Lower lobe of right lung (tissue), 2 donors: ENCODE measurements around the gene TTLL8. TPM values are rescaled to one million over a fixed set of nuclear protein-coding genes. Genes with fewer than 3 reads are reported as not detected.

ENCODE experiments used
- ATAC-seq, 2 donors: fragments of 200-7000 bp; cut with Tn5 transposase; one replicate each; pipeline ENCODE4 v1.9.1; 2020 to 2022; ENCODE audit warnings: mild to moderate bottlenecking in 2 of 2, moderate library complexity in 2 of 2
- DNase-seq: peaks from one replicate; pipeline ENCODE4 v3.0.0-alpha.2; 2020
- H3K27ac ChIP-seq: fragments of 200-600 bp; one replicate; pipeline ENCODE4 v1.8.0; 2022
- H3K27me3 ChIP-seq: fragments of 200-600 bp; one replicate; pipeline ENCODE4 v1.8.0; 2022; ENCODE audit warnings: low read depth
- H3K36me3 ChIP-seq: fragments of 200-600 bp; one replicate; pipeline ENCODE4 v1.8.0; 2022; ENCODE audit warnings: mild to moderate bottlenecking
- H3K4me1 ChIP-seq: fragments of 200-600 bp; one replicate; pipeline ENCODE4 v1.8.0; 2022
- H3K4me3 ChIP-seq: fragments of 200-600 bp; one replicate; pipeline ENCODE4 v1.8.0; 2022; ENCODE audit warnings: mild to moderate bottlenecking
- H3K9me3 ChIP-seq: fragments of 200-600 bp; one replicate; pipeline ENCODE4 v1.8.0; 2022
- CTCF ChIP-seq: fragments of 200-600 bp; IDR thresholded peaks from one replicate; pipeline ENCODE4 v1.8.0; 2022; ENCODE audit warnings: antibody characterized with exemption, mild to moderate bottlenecking
- intact Hi-C: fragments of 100-400 bp; cut with DNase I; formaldehyde crosslinking; loops from one replicate; pipeline ENCODE4 v1.11.0; 2022
- total RNA-seq: library from RNA; stranded (reverse); fragmentation: NEBNext Ultra II Directional; extraction: Animal tissue kit (Norgen Biotek cat#: 25700); gene quantifications from one replicate; pipeline ENCODE4 v1.2.1, GENCODE V29; 2021
- donor health status: DM: no; HTN: yes; CAD: no; lungs with severe emphysema.

TTLL8 gene
- total RNA-seq, 1 donor from 2014 or later: not detected

GRCh38 chr22:49997251-49997599 lies 60.9 kb downstream of the TTLL8 start:
- Histone ChIP-seq H3K27me3 (peaks cover 11% of the 10 kb centered on the region), H3K4me3 (no peak overlapping the region), H3K27ac (no peak overlapping the region), H3K4me1 (peaks cover 8% of the 10 kb centered on the region), H3K36me3 (no peaks in the 10 kb centered on the region), H3K9me3 (no peaks in the 10 kb centered on the region)
- peak; percentile 63 for DNase-seq
- ATAC-seq: no peak
- intact Hi-C loops: no loop called here
- TF ChIP-seq CTCF: no peak

- H3K36me3 ChIP-seq: no peaks in the 10 kb centered on the region
- H3K27me3 ChIP-seq: peaks cover 11% of the 10 kb centered on the region
- H3K27ac ChIP-seq: no peak overlapping the region
- no peak overlapping the region for H3K4me3 ChIP-seq
- H3K4me1 ChIP-seq: peaks cover 8% of the 10 kb centered on the region
- no peak for TF ChIP-seq CTCF
- ATAC-seq: no peak
- peak; percentile 38 for DNase-seq
- intact Hi-C loops: no loop called here
- H3K9me3 ChIP-seq: no peaks in the 10 kb centered on the region
Measured at GRCh38 chr22:49996518-49997250, 61.4 kb downstream of the TTLL8 start.

GRCh38 chr22:49996119-49996517 lies 62.0 kb downstream of the TTLL8 start:
- DNase-seq: peak; percentile 35
- no peak overlapping the region for H3K4me3 ChIP-seq
- ATAC-seq: no peak
- peaks cover 11% of the 10 kb centered on the region for H3K27me3 ChIP-seq
- no peak for TF ChIP-seq CTCF
- no peak overlapping the region for H3K27ac ChIP-seq
- H3K9me3 ChIP-seq: peaks cover 1% of the 10 kb centered on the region
- peaks cover 8% of the 10 kb centered on the region for H3K4me1 ChIP-seq
- H3K36me3 ChIP-seq: no peaks in the 10 kb centered on the region
- intact Hi-C loops: no loop called here

GRCh38 chr22:49995361-49996118 lies 62.6 kb downstream of the TTLL8 start:
- DNase-seq (peak; percentile 41), ATAC-seq (no peak)
- no peak for TF ChIP-seq CTCF
- no peaks in the 10 kb centered on the region for H3K36me3 ChIP-seq
- H3K27me3 ChIP-seq: peaks cover 9% of the 10 kb centered on the region
- H3K4me1 ChIP-seq: peaks cover 8% of the 10 kb centered on the region
- H3K4me3 ChIP-seq: no peak overlapping the region
- intact Hi-C loops: no loop called here
- no peak overlapping the region for H3K27ac ChIP-seq
- H3K9me3 ChIP-seq: peaks cover 7% of the 10 kb centered on the region

- intact Hi-C loops: no loop called here
- no peak for DNase-seq
- ATAC-seq: no peak
Measured at GRCh38 chr22:49995041-49995360, 63.1 kb downstream of the TTLL8 start.

More at GRCh38 chr22:49995041-49995360, 63.1 kb downstream of the TTLL8 start:
- no peaks in the 10 kb centered on the region for H3K36me3 ChIP-seq
- TF ChIP-seq CTCF: no peak
- no peak overlapping the region for H3K27ac ChIP-seq
- peaks cover 4% of the 10 kb centered on the region for H3K27me3 ChIP-seq
- peaks cover 7% of the 10 kb centered on the region for H3K9me3 ChIP-seq
- H3K4me1 ChIP-seq: peaks cover 8% of the 10 kb centered on the region
- H3K4me3 ChIP-seq: no peak overlapping the region
